K562 (cell line): Measurements from ENCODE around the gene SSX4B. TPM values are rescaled to one million over a fixed set of nuclear protein-coding genes. Genes with fewer than 3 reads are reported as not detected.
"Not testable (repeated sequence)": the region's sequence is repeated elsewhere in the genome, so short reads cannot be mapped to it uniquely, and the experiment has no call there.

Experiments used
- ATAC-seq: fragments of 200-7000 bp; cut with Tn5 transposase; 3 replicates; pipeline ENCODE4 v1.9.1; 2020; ENCODE audit warnings: moderate library complexity
- BruUV-seq: library from RNA; stranded (reverse); fragments of 400-500 nt; replicated peaks from 2 replicates; lab custom pipeline; 2021; lab: Mats Ljungman, UMichigan
- CTCF ChIA-PET: fragments of 300-600 bp; formaldehyde crosslinking; extraction: SDS; loops from one replicate; lab custom pipeline; 2021; ENCODE audit warnings: low intra/inter-chr PET ratio; lab: Yijun Ruan, JAX
- POLR2A ChIA-PET: fragments of 300-600, 350-650 bp; sonication (Branson Sonifier 250); formaldehyde crosslinking; extraction: SDS; loops from one replicate; lab custom pipeline; 2021; ENCODE audit warnings: antibody characterized with exemption, inconsistent platforms; lab: Yijun Ruan, JAX
- DNase-seq, 4 experiments: peaks; one replicate each; pipeline versions ENCODE4 v3.0.0 to v3.0.0-alpha.2; 2011 to 2018; ENCODE audit warnings: low spot score in 3 of 4, mixed read lengths in 3 of 4; ENCODE audit errors: extremely low read depth in 1 of 4
- FAIRE-seq: peaks from 2 replicates; lab custom pipeline; 2011; peaks lifted over from hg19 to GRCh38; lab: Jason Lieb, UNC
- H2AFZ ChIP-seq: 2 replicates; pipeline ENCODE4 v1.6.0; 2011; ENCODE audit warnings: low read depth, low read length, control low read depth, inconsistent platforms
- H3K27ac ChIP-seq: fragments of 200-600 bp; 3 replicates; pipeline ENCODE4 v1.8.0; 2011; ENCODE audit warnings: low read depth, mild to moderate bottlenecking, control low read depth, inconsistent platforms, low read length, moderate library complexity, mixed read lengths; ENCODE audit errors: extremely low read depth
- H3K27me3 ChIP-seq, 2 experiments: fragments of 300-600 bp in 1 of 2; 2 replicates in 1 of 2; 3 replicates in 1 of 2; pipeline versions ENCODE4 v1.6.0 to v1.8.0; 2011; ENCODE audit warnings: inconsistent platforms in 2 of 2, low read length in 2 of 2, mild to moderate bottlenecking in 1 of 2, mixed read lengths in 1 of 2, moderate library complexity in 1 of 2; ENCODE audit not compliant: control insufficient read depth in 2 of 2, insufficient read depth in 2 of 2
- H3K36me3 ChIP-seq: fragments of 300-600 bp; 3 replicates; pipeline ENCODE4 v1.8.0; 2011; ENCODE audit warnings: mild to moderate bottlenecking, low read length, inconsistent platforms; ENCODE audit not compliant: control insufficient read depth, insufficient read depth
- H3K4me1 ChIP-seq, 2 experiments: fragments of 200-600 bp in 1 of 2; replicated peaks in 1 of 2; 2 replicates in 1 of 2; 3 replicates in 1 of 2; pipeline versions ENCODE4 v1.5.1 to v1.8.0; 2011; ENCODE audit warnings: inconsistent platforms in 2 of 2, low read length in 2 of 2, mild to moderate bottlenecking in 1 of 2, mixed read lengths in 1 of 2, moderate library complexity in 1 of 2; ENCODE audit not compliant: control insufficient read depth in 2 of 2, insufficient read depth in 2 of 2
- H3K4me2 ChIP-seq: 2 replicates; pipeline ENCODE4 v1.6.1; 2011; ENCODE audit warnings: low read length, control low read depth, inconsistent platforms, mixed read lengths; ENCODE audit not compliant: insufficient read depth
- H3K4me3 ChIP-seq: fragments of 200-600 bp; sonication (generic), shearing (Covaris generic); 2 replicates; pipeline ENCODE4 v1.5.1; 2016; ENCODE audit warnings: control low read depth, inconsistent platforms
- H3K79me2 ChIP-seq: fragments of 200-600 bp; 3 replicates; pipeline ENCODE4 v1.8.0; 2011; ENCODE audit warnings: low read length, inconsistent platforms; ENCODE audit not compliant: control insufficient read depth, insufficient read depth
- H3K9ac ChIP-seq, 2 experiments: 2 replicates each; pipeline versions ENCODE4 v1.6.0 to v1.6.1; 2011; ENCODE audit warnings: low read depth in 2 of 2, low read length in 2 of 2, control low read depth in 1 of 2, inconsistent platforms in 1 of 2, mild to moderate bottlenecking in 1 of 2, mixed read lengths in 1 of 2; ENCODE audit not compliant: insufficient read depth in 1 of 2
- H3K9me1 ChIP-seq: one replicate; pipeline ENCODE4 v1.6.0; 2011; ENCODE audit warnings: inconsistent platforms, mild to moderate bottlenecking, low read length, moderate library complexity; ENCODE audit not compliant: control insufficient read depth, insufficient read depth
- H3K9me3 ChIP-seq: replicated peaks from 2 replicates; pipeline ENCODE4 v1.5.1; 2011; ENCODE audit warnings: low read depth, low read length, inconsistent platforms; ENCODE audit not compliant: control insufficient read depth, insufficient read depth
- H4K20me1 ChIP-seq: replicated peaks from 2 replicates; pipeline ENCODE4 v1.6.1; 2011; ENCODE audit warnings: low read length, inconsistent platforms, mixed read lengths; ENCODE audit not compliant: control insufficient read depth, insufficient read depth
- EP400 ChIP-seq: fragments of 450-650 bp; IDR thresholded peaks from 2 replicates; pipeline ENCODE4 v1.6.1; 2017; ENCODE audit warnings: antibody characterized with exemption, mild to moderate bottlenecking, moderate library complexity
- FOS ChIP-seq: IDR thresholded peaks from 3 replicates; pipeline ENCODE4 v1.6.1; 2011; ENCODE audit not compliant: insufficient read length; ENCODE audit errors: extremely low read depth
- GABPA ChIP-seq: fragments of 200-800 bp; sonication (Bioruptor generic); conservative IDR thresholded peaks from 2 replicates; pipeline ENCODE4 v1.6.1; 2016; ENCODE audit warnings: low read depth, missing genetic modification characterization, missing compliant biosample characterization
- IRF9 ChIP-seq: fragments of 450-650 bp; IDR thresholded peaks from 2 replicates; pipeline ENCODE4 v1.6.1; 2016; ENCODE audit warnings: missing biosample characterization, missing genetic modification characterization
- KAT8 ChIP-seq: fragments of 450-650 bp; IDR thresholded peaks from 2 replicates; pipeline ENCODE4 v1.6.1; 2016; ENCODE audit warnings: low read depth, mild to moderate bottlenecking
- KDM1A ChIP-seq, 2 experiments: fragments of 450-650 bp; IDR thresholded peaks; 2 replicates each; pipeline ENCODE4 v1.6.1; 2016; ENCODE audit warnings: mild to moderate bottlenecking in 2 of 2
- MYBL2 ChIP-seq, 2 experiments: fragments of 450-650 bp in 1 of 2; sonication (generic) in 1 of 2; formaldehyde crosslinking in 1 of 2; IDR thresholded peaks; 2 replicates each; pipeline versions ENCODE4 v1.6.1 to v1.8.1; 2017 to 2022; ENCODE audit warnings: borderline replicate concordance in 1 of 2, inconsistent platforms in 1 of 2, low read depth in 1 of 2, mild to moderate bottlenecking in 1 of 2, missing genetic modification reagents in 1 of 2, moderate library complexity in 1 of 2
- NFYB ChIP-seq: IDR thresholded peaks from 2 replicates; pipeline ENCODE4 v1.6.1; 2011; ENCODE audit warnings: mild to moderate bottlenecking, moderate library complexity; ENCODE audit not compliant: insufficient read length; ENCODE audit errors: extremely low read depth
- PKNOX1 ChIP-seq: fragments of 450-650 bp; IDR thresholded peaks from 2 replicates; pipeline ENCODE4 v1.6.1; 2016
- POLR2H ChIP-seq: IDR thresholded peaks from 2 replicates; pipeline ENCODE4 v1.6.1; 2016; ENCODE audit warnings: missing genetic modification characterization, low read depth, mild to moderate bottlenecking, control low read depth, missing compliant biosample characterization, moderate library complexity
- RBM25 ChIP-seq: fragments of 200-400 bp; formaldehyde crosslinking; IDR thresholded peaks from 2 replicates; pipeline ENCODE4 v1.6.1; 2018; ENCODE audit warnings: low read length, low read depth, moderate library complexity; ENCODE audit not compliant: severe bottlenecking
- YY1 ChIP-seq, 3 experiments: IDR thresholded peaks; 2 replicates each; pipeline ENCODE4 v1.6.1; 2011; ENCODE audit warnings: low read length in 2 of 3, mild to moderate bottlenecking in 2 of 3, moderate library complexity in 2 of 3, borderline replicate concordance in 1 of 3, control low read depth in 1 of 3, low read depth in 1 of 3; ENCODE audit not compliant: insufficient read depth in 3 of 3, insufficient replicate concordance in 2 of 3, control insufficient read depth in 1 of 3, insufficient read length in 1 of 3; ENCODE audit errors: extremely low read depth in 1 of 3
- ZNF121 ChIP-seq: sonication (generic); formaldehyde crosslinking; conservative IDR thresholded peaks from 2 replicates; pipeline ENCODE4 v1.8.0; 2022; ENCODE audit warnings: missing genetic modification reagents
- WGBS: fragments of 100-300 bp; shearing (Covaris generic); methylation state at CpG from one replicate; pipeline ENCODE4 v1.1.6; 2016; ENCODE audit warnings: low coverage, mixed read lengths; ENCODE audit not compliant: insufficient coverage; ENCODE audit errors: missing lambda C conversion rate; 5-methylcytosine and 5-hydroxymethylcytosine counted together
- in situ Hi-C: fragments of 300-500 bp; cut with MboI; formaldehyde crosslinking; loops from 4 replicates; pipeline ENCODE4 v1.15.0; 2018; ENCODE audit warnings: inconsistent platforms, mixed read lengths
- intact Hi-C: fragments of 100-400 bp; cut with micrococcal nuclease; formaldehyde crosslinking; loops from 2 replicates; pipeline ENCODE4 v1.14.2; 2022
- polyA plus RNA-seq, 8 experiments: library from polyadenylated mRNA; depleted of rRNA in 4 of 8; stranded (reverse) in 5 of 8; unstranded in 3 of 8; fragments of >200 nt; fragmentation: Nextera tagmentation in 2 of 8; fragmentation: Illumina TruSeq in 1 of 8; extraction: Ambion mirVana in 2 of 8; extraction: Trizol in 1 of 8; gene quantifications; 2 replicates each; pipeline versions ENCODE4 v1.2.1 to v1.2.3, GENCODE V29; 2011 to 2014; ENCODE audit warnings: inconsistent platforms in 1 of 8, missing spikeins in 1 of 8
- total RNA-seq, 7 experiments: library from RNA; depleted of rRNA in 6 of 7; stranded (reverse); fragments of >200 nt in 6 of 7; fragmentation: Illumina TruSeq in 2 of 7; extraction: Trizol in 2 of 7; gene quantifications; 2 replicates each; pipeline versions ENCODE4 v1.2.1 to v1.2.3, GENCODE V29; 2011 to 2021; ENCODE audit warnings: low replicate concordance in 1 of 7
- TF ChIP-seq, protein P1 (sequence below), 2 experiments: IDR thresholded peaks; 2 replicates each; pipeline ENCODE4 v1.6.1; 2011; ENCODE audit warnings: borderline replicate concordance in 1 of 2, control low read depth in 1 of 2, low read depth in 1 of 2, low read length in 1 of 2, mild to moderate bottlenecking in 1 of 2, mixed read lengths in 1 of 2, moderate library complexity in 1 of 2; ENCODE audit not compliant: insufficient read depth in 1 of 2, insufficient read length in 1 of 2, poor library complexity in 1 of 2, severe bottlenecking in 1 of 2; ENCODE audit errors: extremely low read depth in 1 of 2

Gene SSX4B
- total and polyA plus RNA-seq, 9 of the 15 experiments (the other 6 are each of a cell fraction or from before 2014, with no cell fraction given) = 0.29 to 10.0 (median 4.9) TPM; not detected in 2

GRCh38 chrX:48356315-48357094, 55.3 kb downstream of the SSX4B start, which contains the start of gene SSX3:
Gene SSX3 (minus strand): TSS chrX:48356703. CDS start chrX:48355249, 1,454 bp downstream.
- ATAC-seq (peak; percentile 72), DNase-seq (peak; percentile 6 to 58 (median 22))
- H3K9ac ChIP-seq; in situ Hi-C loops; H3K9me1 ChIP-seq; POLR2A ChIA-PET; H3K36me3 ChIP-seq; H3K79me2 ChIP-seq; H3K4me1 ChIP-seq; H3K9me3 ChIP-seq; intact Hi-C loops; H3K27me3 ChIP-seq; CTCF ChIA-PET; FAIRE-seq; H4K20me1 ChIP-seq; TF ChIP-seq MYBL2 (CRISPR knock-in tag; IDR thresholded peaks at IDR 0.05; ENCODE audit: borderline replicate concordance): not testable (repeated sequence)
- Histone ChIP-seq H3K27ac (peak within 1 kb of the TSS; percentile 36; the same call in 2 of the 3 replicates), H2AFZ (0 out of 2 replicates have a peak within 1 kb of the TSS, but pooled peaks have one; percentile 44), H3K4me3 (peak within 1 kb of the TSS; percentile 27), H3K4me2 (peak within 1 kb of the TSS; percentile 55; the same call in 1 of the 2 replicates)
- 20% methylated on average over 18 of the region's 19 CpGs for WGBS
- TSS peak; percentile 72 for BruUV-seq
- TF ChIP-seq ZNF121 (CRISPR knock-in tag) = peak; percentile 62
- peak; percentile 22; the same call in 1 of the 2 replicates for TF ChIP-seq PKNOX1
- peak; percentile 64 for TF ChIP-seq FOS
- TF ChIP-seq, protein P1, sequence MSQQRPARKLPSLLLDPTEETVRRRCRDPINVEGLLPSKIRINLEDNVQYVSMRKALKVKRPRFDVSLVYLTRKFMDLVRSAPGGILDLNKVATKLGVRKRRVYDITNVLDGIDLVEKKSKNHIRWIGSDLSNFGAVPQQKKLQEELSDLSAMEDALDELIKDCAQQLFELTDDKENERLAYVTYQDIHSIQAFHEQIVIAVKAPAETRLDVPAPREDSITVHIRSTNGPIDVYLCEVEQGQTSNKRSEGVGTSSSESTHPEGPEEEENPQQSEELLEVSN (IDR thresholded peaks at IDR 0.05; ENCODE audit: borderline replicate concordance in 1 of 2, extremely low read depth in 1 of 2, insufficient read depth in 1 of 2, insufficient read length in 1 of 2, low read depth in 1 of 2, low read length in 1 of 2, poor library complexity in 1 of 2, severe bottlenecking in 1 of 2) = peak in 1 of 2 experiments; percentile 41
- TF ChIP-seq GABPA (tag) = peak; percentile 47
- TF ChIP-seq YY1 (IDR thresholded peaks at IDR 0.05; ENCODE audit: borderline replicate concordance in 1 of 3, control insufficient read depth in 1 of 3, extremely low read depth in 1 of 3, insufficient read depth in 3 of 3, insufficient read length in 1 of 3, insufficient replicate concordance in 2 of 3, low read depth in 1 of 3, low read length in 2 of 3) = peak in 1 of 3 experiments; percentile 38
- TF ChIP-seq KDM1A (IDR thresholded peaks at IDR 0.05) = 0 out of 4 replicates have a peak, but pooled peaks of 1 of the 2 experiments have one; percentile 9
- TF ChIP-seq EP400 = 0 out of 2 replicates have a peak, but pooled peaks have one; percentile 28
- TF ChIP-seq IRF9 (tag) = 0 out of 2 replicates have a peak, but pooled peaks have one; percentile 24
- TF ChIP-seq MYBL2 (IDR thresholded peaks at IDR 0.05; ENCODE audit: low read depth) = peak; percentile 59; the same call in 1 of the 2 replicates
- 0 out of 2 replicates have a peak, but pooled peaks have one; percentile 45 for TF ChIP-seq KAT8
- TF ChIP-seq RBM25 = peak; percentile 54
- TF ChIP-seq NFYB = peak; percentile 75
- TF ChIP-seq POLR2H (tag) = peak; percentile 58
